GM18951 (cell line): ENCODE results near the gene VASH1.

Source experiments
- POLR2A ChIP-seq: IDR thresholded peaks from 4 replicates; pipeline ENCODE4 v1.6.1; 2011; ENCODE audit warnings: mild to moderate bottlenecking; ENCODE audit not compliant: insufficient read length, insufficient read depth; ENCODE audit errors: extremely low read depth
- in situ Hi-C: fragments of 300-500 bp; cut with MboI; formaldehyde crosslinking; loops from one replicate; pipeline ENCODE4 v1.12.0; 2022; ENCODE audit warnings: low sequenced_read_pairs, mixed read lengths, inconsistent platforms; ENCODE audit not compliant: unreplicated experiment

VASH1 gene

DNA sequence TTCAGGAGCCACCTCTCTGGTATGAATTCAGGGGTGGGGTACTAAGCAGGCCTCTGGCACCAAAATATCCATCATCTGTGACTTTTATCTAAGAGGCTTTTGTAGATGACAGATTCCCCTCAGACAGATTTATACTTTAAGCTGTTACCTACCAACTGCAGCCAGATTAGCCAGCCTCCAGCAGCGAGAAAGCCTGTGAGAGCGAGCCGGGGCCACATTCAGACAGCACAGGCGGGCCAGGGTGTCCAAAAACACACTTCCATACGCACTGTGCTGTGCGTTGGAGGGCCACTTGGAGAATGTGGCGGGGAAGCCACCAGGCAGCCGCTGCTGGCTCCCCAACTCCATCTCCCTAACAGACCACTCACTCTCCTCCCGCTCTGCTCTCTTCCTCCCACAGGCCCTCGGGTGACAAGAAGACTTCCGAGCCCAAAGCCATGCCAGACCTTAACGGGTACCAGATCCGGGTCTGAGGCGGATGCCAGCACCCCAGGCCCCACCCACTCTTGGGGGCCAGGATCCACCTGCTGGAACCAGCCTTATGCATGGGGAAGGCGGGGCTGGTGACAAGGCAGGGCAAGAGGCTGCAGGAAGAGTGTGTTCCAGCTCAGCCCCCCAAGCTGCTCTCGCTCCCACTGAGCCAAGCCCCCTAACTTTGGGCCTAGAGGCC, 17.4 kb downstream of the VASH1 start:
- no peak for TF ChIP-seq POLR2A
- in situ Hi-C loops = no loop called here

DNA sequence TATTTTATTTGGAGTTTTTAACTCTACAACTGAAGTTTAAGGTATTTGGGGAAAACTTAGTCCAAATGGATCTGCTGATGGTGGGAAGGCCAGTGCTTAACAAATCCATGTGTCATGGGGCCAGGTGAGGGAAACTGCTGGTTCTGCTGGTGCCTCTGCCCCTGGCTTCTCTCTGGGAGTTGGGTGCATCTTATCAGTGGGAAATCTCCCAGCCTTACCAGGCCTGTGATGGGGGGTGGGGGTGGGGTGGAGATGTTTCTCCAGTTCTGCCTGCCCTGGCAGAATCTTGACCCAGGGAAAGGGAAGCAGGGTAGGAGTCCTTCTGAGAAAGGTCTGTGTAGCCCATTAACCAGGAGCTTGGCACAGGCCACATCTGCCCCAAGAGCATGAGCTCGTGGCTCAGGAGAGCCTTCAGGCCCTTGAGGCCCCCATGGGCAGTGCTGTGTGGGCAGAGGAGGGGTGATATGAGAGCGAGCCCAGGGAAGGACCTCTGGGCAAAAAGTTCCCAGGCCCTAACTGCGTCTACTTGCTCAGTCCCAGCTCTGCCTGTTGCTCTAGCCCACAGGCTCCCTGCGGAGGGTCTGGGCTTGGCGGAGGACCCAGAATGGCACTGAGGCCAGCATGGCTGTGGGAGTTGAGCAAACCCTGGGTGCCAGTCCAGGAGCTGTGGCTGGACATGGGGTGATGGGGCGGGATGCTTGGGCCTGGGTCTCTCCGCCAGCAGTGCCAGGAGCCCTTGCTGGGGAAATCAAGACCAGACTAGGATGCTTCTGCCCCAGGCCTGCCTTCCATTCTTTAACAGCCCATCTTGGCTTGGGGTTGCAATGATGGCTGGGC, 18.2 kb downstream of the VASH1 start:
- in situ Hi-C loops = no loop called here

DNA sequence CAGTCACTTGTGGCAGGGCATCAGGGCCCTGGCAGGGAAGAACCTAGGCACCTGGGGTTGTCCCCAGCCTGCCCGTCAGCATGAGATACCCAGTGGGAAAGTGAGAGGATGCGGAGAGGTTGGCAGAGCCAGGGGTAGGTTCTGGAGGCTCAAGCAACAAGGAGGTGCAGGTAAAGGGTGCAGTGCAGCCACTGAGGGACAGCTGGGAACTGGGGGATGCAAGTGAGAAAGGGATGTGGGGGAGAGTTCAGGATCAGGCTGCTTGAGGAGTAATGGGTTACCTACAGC, 18.7 kb downstream of the VASH1 start:
- in situ Hi-C loops = no loop called here
- no peak for TF ChIP-seq POLR2A

More for the DNA sequence above, 18.2 kb downstream of the VASH1 start:
- no peak for TF ChIP-seq POLR2A

DNA sequence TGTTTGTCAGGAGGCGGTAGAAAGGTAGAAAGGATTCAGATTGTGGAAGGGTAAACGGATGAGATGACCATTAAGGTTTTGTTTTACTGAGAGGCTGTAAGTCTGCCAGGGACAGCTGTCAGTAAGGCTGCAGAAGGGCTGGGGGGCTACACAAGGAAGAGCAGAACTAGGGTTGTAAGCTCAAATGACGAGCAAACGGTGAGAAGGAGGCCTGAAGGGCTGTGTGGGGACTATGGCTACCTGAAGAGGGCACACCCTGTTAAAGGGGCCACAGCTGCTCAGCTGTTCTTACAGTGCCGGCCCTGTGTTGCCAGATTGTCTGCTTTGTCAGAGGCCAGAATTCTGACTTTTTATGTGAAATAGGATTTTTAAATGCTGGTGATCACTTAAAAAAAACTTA, 19.1 kb downstream of the VASH1 start:
- no peak for TF ChIP-seq POLR2A
- in situ Hi-C loops = no loop called here

DNA sequence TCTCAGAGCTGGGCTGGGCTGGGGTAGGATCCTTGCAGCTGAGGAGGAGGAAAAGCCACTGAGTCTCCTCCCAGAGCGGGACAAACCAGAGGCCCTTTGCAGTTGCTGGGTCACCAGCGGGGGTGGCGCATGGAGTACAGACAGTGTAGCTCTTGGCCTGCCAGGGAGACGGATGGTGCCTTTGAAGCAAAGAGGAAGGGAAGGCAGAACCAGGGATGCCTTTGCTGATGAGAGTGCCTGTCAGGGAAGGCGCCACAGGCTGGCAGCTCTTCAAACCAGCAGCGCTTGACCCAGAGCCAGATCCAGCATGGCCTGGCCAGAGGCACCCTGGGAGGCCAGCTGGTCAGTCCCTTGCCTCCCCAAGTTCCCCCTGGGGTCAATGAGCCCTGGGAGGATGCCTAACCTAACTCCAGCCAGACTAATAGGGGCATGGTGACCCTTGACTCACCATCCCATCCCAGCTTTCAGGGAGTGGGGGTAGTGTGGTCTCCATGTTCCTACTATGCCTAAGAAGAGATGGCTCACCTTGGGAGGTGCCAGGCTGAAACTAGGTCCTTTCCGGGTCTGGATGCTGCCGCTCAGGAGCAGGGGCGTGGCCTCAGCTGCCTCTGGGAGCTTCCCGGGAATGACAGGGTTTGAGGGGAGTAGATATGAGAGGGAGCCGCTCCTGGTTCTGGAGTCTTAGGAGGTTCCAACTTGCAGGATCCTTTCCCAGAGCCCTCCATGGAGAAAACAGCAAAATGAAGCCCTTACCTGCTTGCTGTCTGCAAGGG, 19.8 kb downstream of the VASH1 start:
- in situ Hi-C loops = no loop called here
- no peak for TF ChIP-seq POLR2A

DNA sequence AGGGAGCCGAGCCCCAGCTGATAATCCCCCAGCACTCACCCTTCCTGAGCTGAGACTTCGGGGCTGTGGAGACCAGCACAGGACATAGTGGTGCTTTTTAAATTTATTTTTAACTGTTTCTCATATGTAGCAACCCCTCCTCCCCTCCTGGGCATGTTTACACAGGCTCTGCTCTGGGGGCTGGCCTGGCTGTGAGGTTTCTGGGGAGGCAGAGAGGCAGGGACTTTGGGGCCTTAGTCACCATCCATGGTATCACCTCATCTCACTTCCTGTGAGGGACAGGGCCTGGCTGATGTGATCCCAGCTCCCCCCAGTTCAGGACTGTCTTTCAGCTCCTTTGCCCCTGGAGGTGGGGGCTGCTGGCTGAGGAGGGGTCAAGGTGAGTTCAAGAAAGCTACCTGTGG, 20.4 kb downstream of the VASH1 start:
- in situ Hi-C loops = no loop called here

DNA sequence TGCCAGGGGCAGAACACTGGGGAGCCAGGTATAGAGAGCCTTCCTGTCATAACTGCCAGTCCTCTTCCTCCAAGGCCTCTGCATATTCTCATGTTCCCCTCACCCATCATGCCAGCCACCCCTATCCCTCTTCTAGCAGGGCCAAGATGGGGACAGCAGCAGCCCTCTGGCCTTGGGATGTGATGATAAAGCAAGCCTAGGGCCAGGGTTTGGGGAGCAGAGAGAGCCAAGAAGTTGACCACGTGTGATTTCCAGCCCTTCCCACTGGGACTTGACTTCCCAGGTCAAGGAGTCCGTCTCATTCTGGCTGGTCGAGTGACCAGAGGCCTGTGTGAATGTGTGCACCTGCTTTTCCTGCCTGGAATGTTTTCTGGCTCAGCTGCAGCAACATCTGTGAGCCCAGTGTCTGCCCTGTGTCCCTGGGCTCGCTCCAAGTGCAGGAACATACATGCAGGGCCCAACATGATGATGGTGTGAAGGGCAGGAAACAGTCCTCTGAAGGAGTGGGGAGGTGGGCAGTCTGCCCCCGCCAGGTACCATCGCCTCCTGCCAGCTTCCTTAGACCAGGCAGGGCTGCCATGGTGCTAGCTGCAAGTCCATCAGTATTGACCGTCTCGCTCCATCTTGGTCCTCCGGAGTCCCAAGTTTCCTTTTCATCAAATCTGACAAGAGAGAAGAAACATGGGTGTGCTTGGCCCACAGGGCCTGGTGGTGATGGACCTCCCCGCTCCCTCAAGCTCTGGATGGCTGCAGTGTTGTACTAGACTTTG, 21.0 kb downstream of the VASH1 start:
- in situ Hi-C loops = no loop called here
- TF ChIP-seq POLR2A = no peak

More for the DNA sequence above, 20.4 kb downstream of the VASH1 start:
- no peak for TF ChIP-seq POLR2A

DNA sequence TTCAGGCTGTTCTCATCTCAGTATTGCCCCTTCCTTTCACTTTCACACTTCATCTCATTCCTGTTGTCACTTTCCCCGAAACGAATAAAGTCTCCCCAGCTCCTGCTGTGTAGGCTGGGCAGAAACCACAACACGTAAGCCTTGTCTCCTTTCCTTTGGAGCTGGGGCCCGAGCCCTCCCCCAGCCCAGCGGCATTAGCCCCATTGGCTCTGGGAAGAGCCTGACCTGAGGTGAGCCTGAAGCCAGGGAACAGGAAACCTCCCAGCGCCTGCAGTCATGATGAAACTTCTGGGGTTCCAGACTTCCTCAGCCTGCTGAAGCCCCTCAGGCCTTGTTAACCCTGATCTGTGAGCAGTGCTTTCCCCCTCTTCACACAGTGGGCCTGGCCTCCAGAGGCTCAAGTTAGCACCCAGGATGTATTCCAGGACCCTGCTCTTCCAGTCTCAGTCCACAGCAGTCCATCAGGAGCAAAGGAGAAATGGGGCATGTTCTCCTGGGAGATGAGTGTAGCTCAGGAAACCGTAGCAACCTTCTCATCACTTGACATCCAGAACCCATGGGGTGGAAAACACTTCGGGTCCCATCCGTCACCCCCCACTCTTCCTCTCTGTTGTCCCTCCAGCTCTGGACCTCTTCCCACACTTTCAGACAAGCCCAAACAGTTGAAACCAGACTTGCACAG, 21.8 kb downstream of the VASH1 start:
- in situ Hi-C loops = no loop called here
- TF ChIP-seq POLR2A = no peak

DNA sequence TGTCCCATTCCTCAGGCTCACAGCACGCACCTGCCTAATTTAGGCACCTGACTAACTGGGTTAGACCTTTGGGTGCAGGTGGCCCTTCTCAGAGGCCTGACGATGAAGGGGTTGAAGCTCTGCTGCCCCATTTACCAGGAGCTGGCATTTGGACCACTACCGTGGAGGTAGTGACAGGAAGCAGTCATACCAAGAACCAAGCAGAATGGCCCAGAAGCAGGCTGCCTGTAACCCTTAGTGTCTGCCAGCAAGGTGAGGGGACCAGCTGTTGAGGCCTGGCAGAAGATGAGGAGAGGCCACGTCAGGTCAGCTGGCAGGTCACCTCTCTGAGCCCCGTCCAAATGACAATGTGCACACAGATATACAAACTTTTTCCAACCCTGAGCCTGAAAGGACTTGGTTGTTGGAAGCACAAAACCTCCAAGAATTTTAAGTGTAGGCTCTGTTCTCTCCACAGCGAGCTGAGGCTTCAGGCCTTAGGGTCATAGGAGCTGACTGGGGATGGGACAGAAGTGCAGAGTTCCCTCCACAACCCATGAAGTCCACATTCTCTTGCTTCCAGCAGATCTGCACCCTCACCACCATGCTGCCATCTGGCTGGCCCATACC, 23.1 kb downstream of the VASH1 start:
- in situ Hi-C loops = no loop called here
- no peak for TF ChIP-seq POLR2A

DNA sequence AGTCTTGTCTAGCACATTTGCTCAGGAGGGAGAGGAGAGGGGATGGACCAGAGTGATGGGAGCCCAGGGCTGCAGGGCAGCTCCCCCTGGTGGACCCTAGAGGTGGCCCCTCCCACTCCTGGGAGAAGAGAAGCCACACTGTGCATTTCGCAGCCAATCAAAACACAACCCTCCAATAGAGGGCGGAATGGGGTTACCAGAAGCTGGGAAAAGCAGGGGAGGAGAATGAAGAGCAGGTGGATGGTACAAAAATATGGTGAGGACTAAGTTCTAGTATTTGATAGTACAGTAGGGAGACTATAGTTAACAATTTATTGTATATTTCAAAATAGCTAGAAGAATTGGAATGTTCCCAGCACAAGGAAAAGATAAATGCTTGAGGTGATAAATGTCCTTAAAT, 23.6 kb downstream of the VASH1 start:
- TF ChIP-seq POLR2A = no peak
- in situ Hi-C loops = no loop called here

DNA sequence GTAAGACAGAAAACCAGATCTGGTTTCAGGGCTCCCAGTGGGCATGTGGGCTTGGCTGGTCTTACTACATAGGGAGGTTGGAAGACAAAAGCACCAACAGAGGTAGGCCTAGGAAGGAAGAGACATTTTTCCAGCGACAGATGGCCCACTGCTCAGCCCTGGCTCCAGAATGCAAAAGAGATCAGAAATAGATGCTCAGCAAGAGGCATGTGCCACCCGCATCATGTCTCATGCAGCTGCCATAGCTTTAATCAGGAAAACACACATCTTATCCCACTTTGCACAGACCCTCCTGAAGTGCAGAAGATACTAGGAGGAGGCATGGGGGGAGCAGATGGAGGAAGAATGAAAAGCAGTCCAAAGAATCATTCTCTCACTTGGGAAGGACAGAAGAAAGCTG, 25.3 kb downstream of the VASH1 start:
- no peak for TF ChIP-seq POLR2A
- in situ Hi-C loops = no loop called here

DNA sequence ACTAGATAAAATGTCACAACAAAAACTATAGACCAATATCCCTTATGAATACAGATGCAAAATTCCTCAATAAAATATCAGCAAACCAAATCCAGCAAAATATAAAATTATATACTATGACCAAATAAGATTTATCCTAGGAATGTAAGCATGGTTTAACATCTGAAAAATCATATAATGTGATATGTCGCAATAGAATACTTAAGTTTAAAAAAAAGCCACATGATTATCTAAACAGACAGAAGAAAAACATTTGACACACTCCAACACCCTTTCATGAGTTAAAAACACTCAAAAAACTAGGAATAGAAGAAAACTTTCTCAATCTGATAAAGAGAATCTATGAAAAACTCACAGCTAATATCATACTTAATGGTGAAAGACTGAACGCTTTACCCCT, 31.2 kb downstream of the VASH1 start:
- in situ Hi-C loops = loop anchor here (5.0 kb wide), 1 partner anchor 80 kb away; no protein-coding TSS in a partner anchor
- no peak for TF ChIP-seq POLR2A
